ENCODE results near the gene NUP62. TPM values are rescaled to one million over a fixed set of nuclear protein-coding genes. Genes with fewer than 3 reads are reported as not detected.

NUP62 gene
- total RNA-seq, 4 donors from 2014 or later, result 34.5 to 40.1 (median 34.9) TPM

DNA sequence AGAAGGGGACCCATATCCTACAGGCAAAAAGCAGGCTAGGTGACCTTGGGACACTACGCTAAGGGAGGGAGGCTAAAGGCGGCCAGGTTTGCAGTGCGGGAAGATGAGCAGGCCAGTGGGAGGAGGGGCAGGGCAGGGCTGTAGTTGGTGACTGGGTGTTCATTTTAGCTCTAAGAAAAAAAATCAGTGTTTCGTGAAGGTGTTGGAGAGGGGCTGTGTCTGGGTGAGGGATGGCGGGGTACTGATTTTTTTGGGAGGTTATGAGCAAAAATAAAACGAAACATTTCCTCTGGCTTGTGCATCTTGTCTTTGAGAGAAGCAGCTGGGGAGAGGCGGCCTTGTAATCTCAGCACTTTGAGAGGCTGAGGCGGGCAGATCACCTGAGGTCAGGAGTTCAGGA lies 4.3 kb upstream of the NUP62 start:
- Histone ChIP-seq H3K9me3 (no peaks in the 10 kb centered on the region), H3K27ac (no peak overlapping the region), H3K27me3 (peaks cover 0 to 4% (median 0%) of the 10 kb centered on the region in 4 donors), H3K4me1 (peaks cover 4 to 24% (median 11%) of the 10 kb centered on the region in 3 donors), H3K36me3 (peaks cover 0 to 18% (median 0%) of the 10 kb centered on the region in 3 donors), H3K4me3 (no peak overlapping the region)
- 95 to 98% methylated on average over 7 of the region's 8 CpGs for WGBS, 2 donors
- no peak for DNase-seq
- intact Hi-C loops (cut with DNase I), result no loop called here
- TF ChIP-seq CTCF (IDR thresholded peaks at IDR 0.05), result no peak
- TF ChIP-seq POLR2A (IDR thresholded peaks at IDR 0.05), result no peak

DNA sequence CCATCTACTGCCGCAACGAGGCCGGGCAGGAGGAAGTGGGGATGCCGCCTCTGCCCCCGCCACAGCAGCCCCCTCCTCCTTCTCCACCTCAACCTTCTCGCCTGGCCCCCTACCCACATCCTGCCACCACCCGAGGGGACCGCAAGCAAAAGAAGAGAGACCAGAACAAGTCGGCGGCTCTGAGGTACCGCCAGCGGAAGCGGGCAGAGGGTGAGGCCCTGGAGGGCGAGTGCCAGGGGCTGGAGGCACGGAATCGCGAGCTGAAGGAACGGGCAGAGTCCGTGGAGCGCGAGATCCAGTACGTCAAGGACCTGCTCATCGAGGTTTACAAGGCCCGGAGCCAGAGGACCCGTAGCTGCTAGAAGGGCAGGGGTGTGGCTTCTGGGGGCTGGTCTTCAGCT lies 3.4 kb upstream of the NUP62 start:
- 91 to 95% methylated on average over 9 to 15 of the region's 25 CpGs for WGBS, 2 donors

GRCh38 chr19:49932041-49932451 lies 2.7 kb upstream of the NUP62 start:
- no peak for DNase-seq
- no peak overlapping the region for H3K27ac ChIP-seq

More for the DNA sequence above, 3.4 kb upstream of the NUP62 start:
- Histone ChIP-seq H3K4me3 (no peak overlapping the region), H3K36me3 (peaks cover 0 to 19% (median 0%) of the 10 kb centered on the region in 3 donors), H3K27ac (no peak overlapping the region), H3K27me3 (no peaks in the 10 kb centered on the region), H3K4me1 (peaks cover 6 to 28% (median 15%) of the 10 kb centered on the region in 3 donors), H3K9me3 (no peaks in the 10 kb centered on the region)
- DNase-seq, result no peak
- no peak for TF ChIP-seq POLR2A (IDR thresholded peaks at IDR 0.05)
- no peak for TF ChIP-seq CTCF (IDR thresholded peaks at IDR 0.05)
- intact Hi-C loops (cut with DNase I), result no loop called here

DNA sequence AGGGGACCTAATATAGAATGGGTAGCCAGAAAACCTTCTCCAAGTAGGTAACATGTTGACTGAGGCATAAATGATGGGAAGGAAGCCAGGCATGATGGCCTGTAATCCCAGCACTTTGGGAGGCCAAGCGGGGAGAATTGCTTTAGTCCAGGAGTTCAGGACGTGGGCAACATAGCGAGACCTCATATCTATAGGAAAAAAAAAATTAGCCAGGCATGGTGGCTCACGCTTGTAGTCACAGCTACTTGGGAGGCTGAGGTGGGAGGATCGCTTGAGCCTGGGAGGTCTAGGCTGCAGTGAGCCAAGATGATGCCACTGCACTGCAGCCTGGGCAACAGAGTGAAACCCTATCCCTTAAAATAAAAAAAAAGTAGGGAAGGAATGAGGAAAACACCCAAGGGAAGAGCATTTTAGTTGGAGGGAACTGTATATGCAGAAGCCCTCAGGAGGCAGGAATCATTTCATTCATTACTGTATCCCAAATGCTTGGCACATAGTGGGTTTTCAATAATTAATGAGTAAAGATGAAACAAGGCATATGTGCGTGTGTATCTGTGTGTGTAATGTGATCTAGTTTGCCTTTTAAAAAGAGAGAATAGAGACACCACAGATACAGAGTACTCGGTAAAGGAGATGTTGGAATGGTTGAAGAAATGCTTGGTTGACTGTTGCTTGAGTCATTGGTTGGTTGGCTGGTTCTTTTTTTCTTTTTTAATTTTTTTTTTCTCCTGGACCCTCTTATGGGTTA lies 2.2 kb upstream of the NUP62 start:
- H3K27ac ChIP-seq, result no peak overlapping the region
- peaks cover 10 to 35% (median 15%) of the 10 kb centered on the region in 3 donors for H3K4me1 ChIP-seq
- intact Hi-C loops (cut with DNase I), result no loop called here
- 92 to 93% methylated on average over 7 of the region's 7 CpGs for WGBS, 2 donors
- no peak for TF ChIP-seq CTCF (IDR thresholded peaks at IDR 0.05)
- TF ChIP-seq POLR2A (IDR thresholded peaks at IDR 0.05), result no peak
- no peak for DNase-seq
- no peak overlapping the region for H3K4me3 ChIP-seq
- H3K27me3 ChIP-seq, result no peaks in the 10 kb centered on the region
- H3K9me3 ChIP-seq, result no peaks in the 10 kb centered on the region
- H3K36me3 ChIP-seq, result peaks cover 0 to 32% (median 0%) of the 10 kb centered on the region in 3 donors

More at GRCh38 chr19:49932041-49932451, 2.7 kb upstream of the NUP62 start:
- peaks cover 10 to 31% (median 15%) of the 10 kb centered on the region in 3 donors for H3K4me1 ChIP-seq
- intact Hi-C loops (cut with DNase I), result no loop called here
- no peaks in the 10 kb centered on the region for H3K27me3 ChIP-seq
- H3K36me3 ChIP-seq, result peaks cover 0 to 26% (median 0%) of the 10 kb centered on the region in 3 donors
- no peak overlapping the region for H3K4me3 ChIP-seq
- TF ChIP-seq CTCF (IDR thresholded peaks at IDR 0.05) (no peak), POLR2A (IDR thresholded peaks at IDR 0.05) (no peak)
- 86 to 88% methylated on average over 5 of the region's 5 CpGs for WGBS, 2 donors
- no peaks in the 10 kb centered on the region for H3K9me3 ChIP-seq

DNA sequence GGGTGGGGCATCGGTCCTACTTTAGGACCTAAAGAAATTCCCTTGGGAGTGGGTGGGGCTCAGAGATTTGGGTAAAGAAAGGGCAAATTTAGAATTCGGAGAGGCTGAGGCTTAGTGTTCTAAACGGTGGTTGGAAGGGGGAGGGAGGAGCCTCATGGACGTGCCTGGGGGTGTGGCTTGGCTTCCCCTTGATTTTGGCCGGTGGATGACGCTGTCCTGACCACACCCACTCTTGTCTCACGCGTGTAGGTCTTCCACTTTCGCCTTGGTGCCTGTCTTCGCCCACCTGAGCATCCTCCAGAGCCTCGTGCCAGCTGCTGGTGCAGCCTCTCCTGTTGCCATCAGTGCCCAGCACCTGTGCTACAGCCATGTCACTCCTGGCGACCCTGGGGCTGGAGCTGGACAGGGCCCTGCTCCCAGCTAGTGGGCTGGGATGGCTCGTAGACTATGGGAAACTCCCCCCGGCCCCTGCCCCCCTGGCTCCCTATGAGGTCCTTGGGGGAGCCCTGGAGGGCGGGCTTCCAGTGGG lies 1.2 kb upstream of the NUP62 start:
- TF ChIP-seq POLR2A (IDR thresholded peaks at IDR 0.05) (no peak), CTCF (IDR thresholded peaks at IDR 0.05) (no peak)
- Histone ChIP-seq H3K27me3 (no peaks in the 10 kb centered on the region), H3K36me3 (peaks cover 0 to 41% (median 4%) of the 10 kb centered on the region in 3 donors), H3K27ac (peak overlapping the region; percentile 93 to 96 (median 94)), H3K4me1 (peaks cover 10 to 35% (median 15%) of the 10 kb centered on the region in 3 donors), H3K4me3 (peak overlapping the region in 2 of 4 donors; percentile 78 to 87), H3K9me3 (no peaks in the 10 kb centered on the region)
- 41 to 50% methylated on average over 8 to 11 of the region's 15 CpGs for WGBS, 2 donors
- intact Hi-C loops (cut with DNase I), result no loop called here
- no peak for DNase-seq
